Fibroblast of pulmonary artery (primary cell): ENCODE measurements around the gene ANLN.
"Not testable (repeated sequence)": the region's sequence is repeated elsewhere in the genome, so short reads cannot be mapped to it uniquely, and the experiment has no call there.

ENCODE experiments used
- DNase-seq: peaks from one replicate; pipeline ENCODE4 v3.0.0-alpha.2; 2010; ENCODE audit warnings: low read depth
- H3K4me3 ChIP-seq: replicated peaks from 2 replicates; pipeline ENCODE4 v1.5.1; 2011; ENCODE audit warnings: low read depth, mild to moderate bottlenecking, control low read depth, low read length, moderate library complexity
- CTCF ChIP-seq: IDR thresholded peaks from 2 replicates; pipeline ENCODE4 v1.5.1; 2011; ENCODE audit warnings: mild to moderate bottlenecking, control low read depth, low read length, inconsistent platforms; ENCODE audit errors: missing control alignments

Gene ANLN

GRCh38 chr7:36486336-36486735 is 96.7 kb downstream of the ANLN start:
- TF ChIP-seq CTCF, result no peak
- no peak for DNase-seq

GRCh38 chr7:36487756-36488336 is 98.2 kb downstream of the ANLN start:
- TF ChIP-seq CTCF, result peak; percentile 85
- H3K4me3 ChIP-seq, result no peak overlapping the region
- DNase-seq, result peak; percentile 79

More at GRCh38 chr7:36486336-36486735, 96.7 kb downstream of the ANLN start:
- no peak overlapping the region for H3K4me3 ChIP-seq

GRCh38 chr7:36488672-36489071 is 99.0 kb downstream of the ANLN start:
- not testable (repeated sequence) for DNase-seq, H3K4me3 ChIP-seq

GRCh38 chr7:36490419-36490830 is 100.8 kb downstream of the ANLN start:
- no peak for TF ChIP-seq CTCF
- no peak for DNase-seq
- no peak overlapping the region for H3K4me3 ChIP-seq

- TF ChIP-seq CTCF, result no peak
- no peak overlapping the region for H3K4me3 ChIP-seq
- no peak for DNase-seq
These were observed 101.7 kb downstream of the ANLN start for GRCh38 chr7:36491317-36491716.

GRCh38 chr7:36496576-36496975 is 106.9 kb downstream of the ANLN start:
- no peak for TF ChIP-seq CTCF
- H3K4me3 ChIP-seq, result no peak overlapping the region
- no peak for DNase-seq

GRCh38 chr7:36497176-36497575 is 107.5 kb downstream of the ANLN start:
- not testable (repeated sequence) for DNase-seq, H3K4me3 ChIP-seq

GRCh38 chr7:36497775-36498174 is 108.1 kb downstream of the ANLN start:
- TF ChIP-seq CTCF, result no peak
- DNase-seq, result no peak
- no peak overlapping the region for H3K4me3 ChIP-seq
